ENCODE data around the gene VKORC1L1.

Gene VKORC1L1

DNA sequence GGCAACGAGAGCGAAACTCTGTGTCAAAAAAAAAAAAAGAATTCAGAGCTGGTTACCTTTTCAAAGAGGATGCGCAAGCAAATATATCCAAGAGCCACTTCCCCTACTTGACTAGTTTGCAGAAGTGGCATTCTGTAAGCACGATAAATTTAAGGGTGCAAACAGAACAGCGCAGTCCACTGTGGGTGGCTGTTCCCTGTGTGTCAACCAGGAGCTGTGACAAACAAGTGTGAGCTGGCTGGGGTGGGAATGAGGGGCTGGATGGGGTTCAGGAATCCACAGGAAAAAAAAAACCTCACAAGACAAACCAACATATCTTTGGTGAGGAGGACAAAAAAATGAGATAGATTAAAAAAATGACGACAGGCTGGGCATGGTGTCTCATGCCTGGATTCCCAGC, 93.3 kb downstream of the VKORC1L1 start:
- H3K27me3 ChIP-seq (ENCODE audit: insufficient read depth, low read length, poor library complexity, severe bottlenecking): no peaks in the 10 kb centered on the region
- H4K20me1 ChIP-seq (ENCODE audit: insufficient read depth, low read length, poor library complexity, severe bottlenecking): no peaks in the 10 kb centered on the region
- H3K4me3 ChIP-seq (ENCODE audit: low read length, poor library complexity, severe bottlenecking): no peak overlapping the region
- no peaks in the 10 kb centered on the region for H3K9me2 ChIP-seq (replicated peaks; ENCODE audit: low read depth, low read length)
- H3K79me2 ChIP-seq (ENCODE audit: insufficient read depth, low read length): no peaks in the 10 kb centered on the region
- TF ChIP-seq EZH2phosphoT487 (IDR thresholded peaks at IDR 0.05; ENCODE audit: borderline replicate concordance): no peak
- TF ChIP-seq, protein P1, sequence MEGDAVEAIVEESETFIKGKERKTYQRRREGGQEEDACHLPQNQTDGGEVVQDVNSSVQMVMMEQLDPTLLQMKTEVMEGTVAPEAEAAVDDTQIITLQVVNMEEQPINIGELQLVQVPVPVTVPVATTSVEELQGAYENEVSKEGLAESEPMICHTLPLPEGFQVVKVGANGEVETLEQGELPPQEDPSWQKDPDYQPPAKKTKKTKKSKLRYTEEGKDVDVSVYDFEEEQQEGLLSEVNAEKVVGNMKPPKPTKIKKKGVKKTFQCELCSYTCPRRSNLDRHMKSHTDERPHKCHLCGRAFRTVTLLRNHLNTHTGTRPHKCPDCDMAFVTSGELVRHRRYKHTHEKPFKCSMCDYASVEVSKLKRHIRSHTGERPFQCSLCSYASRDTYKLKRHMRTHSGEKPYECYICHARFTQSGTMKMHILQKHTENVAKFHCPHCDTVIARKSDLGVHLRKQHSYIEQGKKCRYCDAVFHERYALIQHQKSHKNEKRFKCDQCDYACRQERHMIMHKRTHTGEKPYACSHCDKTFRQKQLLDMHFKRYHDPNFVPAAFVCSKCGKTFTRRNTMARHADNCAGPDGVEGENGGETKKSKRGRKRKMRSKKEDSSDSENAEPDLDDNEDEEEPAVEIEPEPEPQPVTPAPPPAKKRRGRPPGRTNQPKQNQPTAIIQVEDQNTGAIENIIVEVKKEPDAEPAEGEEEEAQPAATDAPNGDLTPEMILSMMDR (conservative IDR thresholded peaks at IDR 0.05; ENCODE audit: low read length): no peak
- no peaks in the 10 kb centered on the region for H3F3A ChIP-seq (ENCODE audit: low read depth)
- no peaks in the 10 kb centered on the region for H3K9me3 ChIP-seq (ENCODE audit: insufficient read depth, low read depth, low read length)
- peaks cover 75% of the 10 kb centered on the region for H3K36me3 ChIP-seq (ENCODE audit: insufficient read depth, low read length)
- no peaks in the 10 kb centered on the region for H3K4me1 ChIP-seq (ENCODE audit: insufficient read depth, low read length, poor library complexity, severe bottlenecking)
- H2AFZ ChIP-seq (ENCODE audit: low read length): no peak overlapping the region
- H3K9ac ChIP-seq (ENCODE audit: low read depth, low read length, poor library complexity, severe bottlenecking): no peak overlapping the region
- no peak overlapping the region for H3K4me2 ChIP-seq (ENCODE audit: low read depth, low read length, poor library complexity, severe bottlenecking)

- TF ChIP-seq, protein P1 (conservative IDR thresholded peaks at IDR 0.05; ENCODE audit: low read length): no peak
- TF ChIP-seq EZH2phosphoT487 (IDR thresholded peaks at IDR 0.05; ENCODE audit: borderline replicate concordance): no peak
- H3K27me3 ChIP-seq (ENCODE audit: insufficient read depth, low read length, poor library complexity, severe bottlenecking): no peaks in the 10 kb centered on the region
- no peaks in the 10 kb centered on the region for H3K9me3 ChIP-seq (ENCODE audit: insufficient read depth, low read depth, low read length)
Observed at GRCh38 chr7:65967361-65968155, 94.7 kb downstream of the VKORC1L1 start.

DNA sequence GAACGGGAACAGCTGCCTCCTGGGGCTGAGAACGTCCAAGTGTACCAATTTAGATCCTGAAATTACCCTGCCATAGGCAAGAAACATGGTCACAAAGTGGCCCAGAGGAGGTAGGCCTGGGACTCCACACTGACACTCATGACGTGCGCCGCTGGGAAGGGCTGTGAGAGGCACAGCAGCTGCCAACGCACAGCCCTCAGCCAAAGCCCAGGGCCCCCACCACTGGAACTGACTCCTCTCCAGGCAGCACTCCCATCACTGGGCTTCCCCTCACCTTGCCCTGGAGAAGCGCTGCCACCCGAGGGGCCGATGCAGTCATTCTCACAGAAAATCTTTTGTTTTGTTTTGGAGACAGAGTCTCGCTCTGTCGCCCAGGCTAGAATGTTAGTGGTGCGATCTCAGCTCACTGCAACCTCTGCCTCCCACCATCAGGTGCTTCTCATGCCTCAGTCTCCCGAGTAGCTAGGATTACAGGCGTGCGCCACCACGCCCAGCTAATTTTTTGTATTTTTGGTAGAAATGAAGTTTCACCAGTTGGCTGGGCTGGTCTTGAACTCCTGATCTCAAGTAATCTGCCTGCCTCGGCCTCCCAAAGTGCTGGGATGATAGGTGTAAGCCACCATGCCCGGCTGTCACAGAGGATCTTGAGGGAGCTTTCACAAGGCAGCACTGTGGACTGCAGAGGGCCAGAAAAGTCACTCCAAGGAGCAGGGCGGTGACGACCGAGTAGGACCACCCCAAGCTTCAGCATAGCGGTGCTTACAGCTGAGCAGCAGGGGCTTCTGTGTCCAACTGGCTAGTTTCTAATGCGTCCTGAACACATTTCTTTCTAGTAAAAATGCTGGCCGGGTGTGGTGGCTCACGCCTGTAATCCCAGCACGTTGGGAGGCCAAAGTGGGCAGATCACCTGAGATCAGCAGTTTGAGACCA, 95.6 kb downstream of the VKORC1L1 start:
- no peak for TF ChIP-seq EZH2phosphoT487 (IDR thresholded peaks at IDR 0.05; ENCODE audit: borderline replicate concordance)
- TF ChIP-seq, protein P1 (conservative IDR thresholded peaks at IDR 0.05; ENCODE audit: low read length): no peak
- Histone ChIP-seq H3K9me3 (ENCODE audit: insufficient read depth, low read depth, low read length) (no peaks in the 10 kb centered on the region), H3K4me2 (ENCODE audit: low read depth, low read length, poor library complexity, severe bottlenecking) (no peak overlapping the region), H3F3A (ENCODE audit: low read depth) (no peaks in the 10 kb centered on the region), H4K20me1 (ENCODE audit: insufficient read depth, low read length, poor library complexity, severe bottlenecking) (no peaks in the 10 kb centered on the region), H3K4me3 (ENCODE audit: low read length, poor library complexity, severe bottlenecking) (no peak overlapping the region), H3K9me2 (replicated peaks; ENCODE audit: low read depth, low read length) (no peaks in the 10 kb centered on the region), H3K4me1 (ENCODE audit: insufficient read depth, low read length, poor library complexity, severe bottlenecking) (no peaks in the 10 kb centered on the region), H2AFZ (ENCODE audit: low read length) (no peak overlapping the region), H3K9ac (ENCODE audit: low read depth, low read length, poor library complexity, severe bottlenecking) (no peak overlapping the region), H3K79me2 (ENCODE audit: insufficient read depth, low read length) (no peaks in the 10 kb centered on the region), H3K36me3 (ENCODE audit: insufficient read depth, low read length) (peaks cover 70% of the 10 kb centered on the region), H3K27me3 (ENCODE audit: insufficient read depth, low read length, poor library complexity, severe bottlenecking) (no peaks in the 10 kb centered on the region)

More at GRCh38 chr7:65967361-65968155, 94.7 kb downstream of the VKORC1L1 start:
- no peaks in the 10 kb centered on the region for H3K79me2 ChIP-seq (ENCODE audit: insufficient read depth, low read length)
- no peak overlapping the region for H3K4me2 ChIP-seq (ENCODE audit: low read depth, low read length, poor library complexity, severe bottlenecking)
- H3K4me1 ChIP-seq (ENCODE audit: insufficient read depth, low read length, poor library complexity, severe bottlenecking): no peaks in the 10 kb centered on the region
- H2AFZ ChIP-seq (ENCODE audit: low read length): no peak overlapping the region
- H3K9ac ChIP-seq (ENCODE audit: low read depth, low read length, poor library complexity, severe bottlenecking): no peak overlapping the region
- H3K9me2 ChIP-seq (replicated peaks; ENCODE audit: low read depth, low read length): no peaks in the 10 kb centered on the region
- H3K4me3 ChIP-seq (ENCODE audit: low read length, poor library complexity, severe bottlenecking): no peak overlapping the region
- H3F3A ChIP-seq (ENCODE audit: low read depth): no peaks in the 10 kb centered on the region
- H3K36me3 ChIP-seq (ENCODE audit: insufficient read depth, low read length): peaks cover 70% of the 10 kb centered on the region
- H4K20me1 ChIP-seq (ENCODE audit: insufficient read depth, low read length, poor library complexity, severe bottlenecking): no peaks in the 10 kb centered on the region
